ENCODE data around the gene TNNC1. TPM values are rescaled to one million over a fixed set of nuclear protein-coding genes. Genes with fewer than 3 reads are reported as not detected.

The TNNC1 gene
- total RNA-seq, 1 donor from 2014 or later = 0.23 TPM

- intact Hi-C loops (cut with micrococcal nuclease) = loop anchor here (1.0 to 5.0 kb wide), 3 partner anchors 17 to 223 kb away; partner anchors contain the start of gene TWF2
Observed at GRCh38 chr3:52444860-52445793, 8.7 kb downstream of the TNNC1 start, which contains the start of gene SEMA3G. SEMA3G (minus strand) TSS chr3:52445103; CDS start chr3:52445027, 76 bp downstream.

GRCh38 chr3:52443791-52444687 is 9.8 kb downstream of the TNNC1 start:
- intact Hi-C loops (cut with micrococcal nuclease) = no loop called here

GRCh38 chr3:52443268-52443610 is 10.6 kb downstream of the TNNC1 start:
- intact Hi-C loops (cut with micrococcal nuclease) = no loop called here

GRCh38 chr3:52442409-52443267 is 11.2 kb downstream of the TNNC1 start:
- intact Hi-C loops (cut with micrococcal nuclease) = no loop called here

GRCh38 chr3:52441772-52442332 is 12.0 kb downstream of the TNNC1 start:
- intact Hi-C loops (cut with micrococcal nuclease) = no loop called here

GRCh38 chr3:52441091-52441771 is 12.6 kb downstream of the TNNC1 start:
- intact Hi-C loops (cut with micrococcal nuclease) = no loop called here

- intact Hi-C loops (cut with micrococcal nuclease) = no loop called here
Observed at GRCh38 chr3:52440671-52441070, 13.2 kb downstream of the TNNC1 start.

- intact Hi-C loops (cut with micrococcal nuclease) = no loop called here
Observed at GRCh38 chr3:52440249-52440551, 13.6 kb downstream of the TNNC1 start.

- intact Hi-C loops (cut with micrococcal nuclease) = no loop called here
Observed at GRCh38 chr3:52439426-52440248, 14.2 kb downstream of the TNNC1 start.

- intact Hi-C loops (cut with micrococcal nuclease) = no loop called here
Observed at GRCh38 chr3:52438579-52439425, 15.0 kb downstream of the TNNC1 start.

GRCh38 chr3:52438104-52438376 is 15.8 kb downstream of the TNNC1 start:
- intact Hi-C loops (cut with micrococcal nuclease) = no loop called here

GRCh38 chr3:52437326-52438103 is 16.3 kb downstream of the TNNC1 start:
- intact Hi-C loops (cut with micrococcal nuclease) = no loop called here

GRCh38 chr3:52436500-52437149 is 17.2 kb downstream of the TNNC1 start:
- intact Hi-C loops (cut with micrococcal nuclease) = no loop called here

- intact Hi-C loops (cut with micrococcal nuclease) = no loop called here
Observed at GRCh38 chr3:52435246-52436101, 18.4 kb downstream of the TNNC1 start.

GRCh38 chr3:52434491-52435115 is 19.2 kb downstream of the TNNC1 start:
- intact Hi-C loops (cut with micrococcal nuclease) = no loop called here

GRCh38 chr3:52433996-52434479 is 19.8 kb downstream of the TNNC1 start:
- intact Hi-C loops (cut with micrococcal nuclease) = no loop called here

Data from T-helper 2 cell treated with Interferon-gamma antibody and Interleukin-4, amounts not matched to agents 100 ng/mL and 5 ng/mL, for 36 hours (primary cell).